B cell (primary cell): ENCODE data around the gene RPS24. TPM values are rescaled to one million over a fixed set of nuclear protein-coding genes. Genes with fewer than 3 reads are reported as not detected.

Experiments used
- ATAC-seq: fragments of 200-7000 bp; cut with Tn5 transposase; one replicate; pipeline ENCODE4 v1.10.0; 2021; ENCODE audit warnings: low read depth, mild to moderate bottlenecking, moderate number of reproducible peaks, moderate library complexity
- CTCF ChIA-PET: fragments of 350-600 bp; sonication (Branson Sonifier 250); formaldehyde crosslinking; loops from one replicate; lab custom pipeline; 2021; ENCODE audit warnings: antibody characterized with exemption, inconsistent platforms; lab: Charles Lee
- POLR2A ChIA-PET: fragments of 350-600 bp; sonication (Branson Sonifier 250); formaldehyde crosslinking; loops from one replicate; lab custom pipeline; 2021; ENCODE audit warnings: antibody characterized with exemption; lab: Charles Lee
- DNase-seq: peaks from one replicate; pipeline ENCODE4 v3.0.0; 2013
- H2AFZ ChIP-seq: 2 replicates; pipeline ENCODE4 v1.6.1; 2012; ENCODE audit warnings: mild to moderate bottlenecking, low read depth, low read length; ENCODE audit not compliant: insufficient read depth, poor library complexity, severe bottlenecking
- H3K27ac ChIP-seq, 2 donors: 1 replicate in 1 of 2; 2 replicates in 1 of 2; pipeline ENCODE4 v1.5.1; 2012 to 2013; ENCODE audit warnings: low read length in 2 of 2, mild to moderate bottlenecking in 2 of 2, moderate library complexity in 1 of 2
- H3K27me3 ChIP-seq, 4 experiments: fragments of 200-600 bp in 1 of 4; sonication (generic) in 1 of 4; replicated peaks in 1 of 4; 1 replicate in 2 of 4; 2 replicates in 2 of 4; pipeline versions ENCODE4 v1.6.1 to v1.7.0; 2013 to 2016; ENCODE audit warnings: low read length in 3 of 4, mild to moderate bottlenecking in 2 of 4, mixed read lengths in 1 of 4, moderate library complexity in 1 of 4; ENCODE audit not compliant: insufficient read depth in 4 of 4, control insufficient read depth in 3 of 4; ENCODE audit errors: control extremely low read depth in 1 of 4
- H3K36me3 ChIP-seq, 2 experiments: replicated peaks in 1 of 2; 1 replicate in 1 of 2; 2 replicates in 1 of 2; pipeline versions ENCODE4 v1.6.1 to v1.7.1; 2013; ENCODE audit warnings: low read length in 1 of 2; ENCODE audit not compliant: insufficient read depth in 2 of 2, control insufficient read depth in 1 of 2; ENCODE audit errors: control extremely low read depth in 1 of 2, extremely low read depth in 1 of 2
- H3K4me1 ChIP-seq, 2 donors: fragments of 200-600 bp in 1 of 2; sonication (generic) in 1 of 2; 1 replicate in 1 of 2; 2 replicates in 1 of 2; pipeline versions ENCODE4 v1.5.1 to v1.6.1; 2013 to 2017; ENCODE audit warnings: low read length in 2 of 2; ENCODE audit not compliant: control insufficient read depth in 2 of 2, insufficient read depth in 2 of 2
- H3K4me2 ChIP-seq: replicated peaks from 2 replicates; pipeline ENCODE3; 2012; ENCODE audit warnings: mild to moderate bottlenecking, low read depth, low read length; ENCODE audit not compliant: poor library complexity, severe bottlenecking
- H3K4me3 ChIP-seq, 5 experiments: fragments of 200-600 bp in 1 of 5; sonication (generic) in 1 of 5; 1 replicate in 3 of 5; 2 replicates in 2 of 5; pipeline versions ENCODE4 v1.5.1 to v1.7.0; 2011 to 2016; ENCODE audit warnings: low read length in 4 of 5, mild to moderate bottlenecking in 4 of 5, low read depth in 2 of 5, control low read depth in 1 of 5, moderate library complexity in 1 of 5; ENCODE audit not compliant: insufficient read depth in 1 of 5; ENCODE audit errors: control extremely low read depth in 1 of 5, extremely low read depth in 1 of 5
- H3K79me2 ChIP-seq: fragments of 200-600 bp; sonication (generic); one replicate; pipeline ENCODE4 v1.6.0; 2016; ENCODE audit warnings: low read length; ENCODE audit not compliant: control insufficient read depth, insufficient read depth
- H3K9ac ChIP-seq: fragments of 200-600 bp; sonication (generic); 2 replicates; pipeline ENCODE4 v1.6.1; 2017; ENCODE audit warnings: mild to moderate bottlenecking, low read length, moderate library complexity
- H3K9me3 ChIP-seq, 3 donors: one replicate each; pipeline versions ENCODE4 v1.6.1 to v1.7.1; 2013; ENCODE audit warnings: low read length in 2 of 3; ENCODE audit not compliant: control insufficient read depth in 2 of 3, insufficient read depth in 1 of 3; ENCODE audit errors: control extremely low read depth in 1 of 3
- H4K20me1 ChIP-seq: 2 replicates; pipeline ENCODE4 v1.6.0; 2012; ENCODE audit warnings: mild to moderate bottlenecking, low read length; ENCODE audit not compliant: insufficient read depth, control insufficient read depth, poor library complexity, severe bottlenecking
- H3K27ac Mint-ChIP-seq: one replicate; pipeline ENCODE4 v1.8.0; 2021; ENCODE audit warnings: mixed read lengths
- H3K27me3 Mint-ChIP-seq: one replicate; pipeline ENCODE4 v1.8.0; 2021; ENCODE audit warnings: mixed read lengths
- H3K4me1 Mint-ChIP-seq: one replicate; pipeline ENCODE4 v1.8.0; 2021; ENCODE audit warnings: mixed read lengths
- H3K4me3 Mint-ChIP-seq: one replicate; pipeline ENCODE4 v1.8.0; 2021; ENCODE audit warnings: mixed read lengths
- H3K9me3 Mint-ChIP-seq: one replicate; pipeline ENCODE4 v1.8.0; 2022; ENCODE audit warnings: mixed read lengths; ENCODE audit not compliant: insufficient read depth
- EZH2 ChIP-seq: IDR thresholded peaks from 2 replicates; pipeline ENCODE4 v1.6.1; 2012; ENCODE audit warnings: borderline replicate concordance, low read depth, mild to moderate bottlenecking, moderate library complexity, low read length; ENCODE audit not compliant: insufficient read depth, poor library complexity, severe bottlenecking
- WGBS: methylation state at CpG from one replicate; pipeline ENCODE4 v1.1.5; 2013; ENCODE audit warnings: missing lambda C conversion rate; ENCODE audit not compliant: insufficient coverage; 5-methylcytosine and 5-hydroxymethylcytosine counted together
- intact Hi-C: fragments of 100-400 bp; cut with micrococcal nuclease; formaldehyde crosslinking; loops from one replicate; pipeline ENCODE4 v1.10.0; 2022
- polyA plus RNA-seq: library from polyadenylated mRNA; depleted of rRNA; stranded (reverse); fragments of >200 nt; gene quantifications from 2 replicates; pipeline ENCODE4 v1.2.3, GENCODE V29; 2012
- total RNA-seq, 2 donors: library from RNA; stranded (reverse); fragments of 120-200 nt in 1 of 2; gene quantifications; 1 replicate in 1 of 2; 2 replicates in 1 of 2; pipeline versions ENCODE4 v1.2.3 to v1.2.4, GENCODE V29; 2013 to 2022
- TF ChIP-seq, protein P1 (sequence below): fragments of 200-600 bp; IDR thresholded peaks from one replicate; pipeline ENCODE4 v1.8.0; 2022; ENCODE audit warnings: antibody characterized with exemption, mild to moderate bottlenecking

The RPS24 gene
- total and polyA plus RNA-seq, 2 donors (not counting 1 experiment from before 2014, with no cell fraction given): 1,249 to 2,320 TPM

- peaks cover 0 to 3% (median 0%) of the 10 kb centered on the region in 3 donors for H3K9me3 ChIP-seq
- H3K27ac ChIP-seq: peak within 1 kb of the TSS; percentile 43 to 81
- peaks cover 8 to 17% of the 10 kb centered on the region in 2 experiments for H3K36me3 ChIP-seq
- no peaks in the 10 kb centered on the region for H3K27me3 ChIP-seq
- Mint-ChIP-seq H3K9me3 (no peaks in the 10 kb centered on the region), H3K4me3 (peak within 1 kb of the TSS; percentile 99), H3K27me3 (no peaks in the 10 kb centered on the region), H3K4me1 (peaks cover 37% of the 10 kb centered on the region), H3K27ac (peak within 1 kb of the TSS; percentile 89)
- peaks cover 32% of the 10 kb centered on the region for H3K79me2 ChIP-seq
- H4K20me1 ChIP-seq: peaks cover 3% of the 10 kb centered on the region
- peak within 1 kb of the TSS; percentile 97 for H2AFZ ChIP-seq
- H3K4me3 ChIP-seq: peak within 1 kb of the TSS; percentile 78 to 100 (median 96)
- intact Hi-C loops: loop anchor here (1.0 to 5.0 kb wide), 4 partner anchors 1039 to 1318 kb away; partner anchors contain the start of genes PPIF and ZMIZ1
- POLR2A ChIA-PET: interaction anchor here (0.7 kb wide), 2 partner anchors 337 to 1037 kb away, joined by 6 to 11 read pairs; no protein-coding TSS in a partner anchor
- WGBS: 0% methylated on average over 28 of the region's 35 CpGs
- DNase-seq (peak; percentile 96), ATAC-seq (peak; percentile 60)
- CTCF ChIA-PET: interaction anchor here (0.6 to 2.0 kb wide), 7 partner anchors 10 to 1177 kb away, joined by 3 to 11 read pairs (median 3); no protein-coding TSS in a partner anchor
- H3K4me1 ChIP-seq: peaks cover 18 to 28% of the 10 kb centered on the region in 2 donors
- TF ChIP-seq, protein P1, sequence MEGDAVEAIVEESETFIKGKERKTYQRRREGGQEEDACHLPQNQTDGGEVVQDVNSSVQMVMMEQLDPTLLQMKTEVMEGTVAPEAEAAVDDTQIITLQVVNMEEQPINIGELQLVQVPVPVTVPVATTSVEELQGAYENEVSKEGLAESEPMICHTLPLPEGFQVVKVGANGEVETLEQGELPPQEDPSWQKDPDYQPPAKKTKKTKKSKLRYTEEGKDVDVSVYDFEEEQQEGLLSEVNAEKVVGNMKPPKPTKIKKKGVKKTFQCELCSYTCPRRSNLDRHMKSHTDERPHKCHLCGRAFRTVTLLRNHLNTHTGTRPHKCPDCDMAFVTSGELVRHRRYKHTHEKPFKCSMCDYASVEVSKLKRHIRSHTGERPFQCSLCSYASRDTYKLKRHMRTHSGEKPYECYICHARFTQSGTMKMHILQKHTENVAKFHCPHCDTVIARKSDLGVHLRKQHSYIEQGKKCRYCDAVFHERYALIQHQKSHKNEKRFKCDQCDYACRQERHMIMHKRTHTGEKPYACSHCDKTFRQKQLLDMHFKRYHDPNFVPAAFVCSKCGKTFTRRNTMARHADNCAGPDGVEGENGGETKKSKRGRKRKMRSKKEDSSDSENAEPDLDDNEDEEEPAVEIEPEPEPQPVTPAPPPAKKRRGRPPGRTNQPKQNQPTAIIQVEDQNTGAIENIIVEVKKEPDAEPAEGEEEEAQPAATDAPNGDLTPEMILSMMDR: peak; percentile 64
- no peak for TF ChIP-seq EZH2
- H3K9ac ChIP-seq: peak within 1 kb of the TSS; percentile 98
- peak within 1 kb of the TSS; percentile 96 for H3K4me2 ChIP-seq
Observed at GRCh38 chr10:78029269-78030226, 4.1 kb upstream of the RPS24 start, which contains the start of gene POLR3A. TSS of gene POLR3A (minus strand) at chr10:78029515. CDS start at chr10:78029407, 108 bp downstream.
